ENCODE data around the gene RGS13. TPM values are rescaled to one million over a fixed set of nuclear protein-coding genes. Genes with fewer than 3 reads are reported as not detected.

Gene RGS13
- total and polyA plus RNA-seq, 10 donors = 0.09 to 13.3 (median 0.43) TPM; not detected in 1

DNA sequence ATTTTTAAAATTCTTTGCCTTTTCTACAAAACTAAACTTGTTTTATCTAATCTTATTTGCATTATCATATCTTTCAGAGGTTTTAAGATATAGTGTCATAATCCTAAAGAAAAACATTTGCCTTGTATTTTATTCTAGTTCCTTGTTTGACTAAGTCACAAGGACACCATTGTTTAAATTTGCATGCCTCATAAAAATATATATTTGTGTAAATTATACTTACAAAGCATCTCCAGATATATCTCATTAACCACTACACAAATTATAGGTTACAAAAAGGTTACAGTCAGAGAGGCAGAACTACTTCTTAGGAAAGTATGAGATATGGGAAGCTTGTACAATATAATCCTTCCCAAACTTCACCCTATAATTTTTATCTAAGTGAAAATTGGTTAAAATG is 4.2 kb upstream of the RGS13 start:
- H3K27me3 ChIP-seq (replicated peaks in 1 of 7) = peaks cover 0 to 42% (median 0%) of the 10 kb centered on the region in 7 donors
- no peak for DNase-seq
- no peaks in the 10 kb centered on the region for H3K9me3 ChIP-seq
- H3K27ac ChIP-seq = no peak overlapping the region
- intact Hi-C loops (cut with DNase I; ENCODE audit: low total_unique reads) = no loop called here
- peaks cover 0 to 5% (median 3%) of the 10 kb centered on the region in 6 donors for H3K4me1 ChIP-seq
- no peaks in the 10 kb centered on the region for H3K36me3 ChIP-seq
- no peak overlapping the region for H3K4me3 ChIP-seq
- TF ChIP-seq POLR2A (IDR thresholded peaks at IDR 0.05) = no peak
- TF ChIP-seq, protein P1, sequence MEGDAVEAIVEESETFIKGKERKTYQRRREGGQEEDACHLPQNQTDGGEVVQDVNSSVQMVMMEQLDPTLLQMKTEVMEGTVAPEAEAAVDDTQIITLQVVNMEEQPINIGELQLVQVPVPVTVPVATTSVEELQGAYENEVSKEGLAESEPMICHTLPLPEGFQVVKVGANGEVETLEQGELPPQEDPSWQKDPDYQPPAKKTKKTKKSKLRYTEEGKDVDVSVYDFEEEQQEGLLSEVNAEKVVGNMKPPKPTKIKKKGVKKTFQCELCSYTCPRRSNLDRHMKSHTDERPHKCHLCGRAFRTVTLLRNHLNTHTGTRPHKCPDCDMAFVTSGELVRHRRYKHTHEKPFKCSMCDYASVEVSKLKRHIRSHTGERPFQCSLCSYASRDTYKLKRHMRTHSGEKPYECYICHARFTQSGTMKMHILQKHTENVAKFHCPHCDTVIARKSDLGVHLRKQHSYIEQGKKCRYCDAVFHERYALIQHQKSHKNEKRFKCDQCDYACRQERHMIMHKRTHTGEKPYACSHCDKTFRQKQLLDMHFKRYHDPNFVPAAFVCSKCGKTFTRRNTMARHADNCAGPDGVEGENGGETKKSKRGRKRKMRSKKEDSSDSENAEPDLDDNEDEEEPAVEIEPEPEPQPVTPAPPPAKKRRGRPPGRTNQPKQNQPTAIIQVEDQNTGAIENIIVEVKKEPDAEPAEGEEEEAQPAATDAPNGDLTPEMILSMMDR (IDR thresholded peaks at IDR 0.05 in 8 of 11, conservative IDR thresholded peaks at IDR 0.05 in 3 of 11) = no peak

DNA sequence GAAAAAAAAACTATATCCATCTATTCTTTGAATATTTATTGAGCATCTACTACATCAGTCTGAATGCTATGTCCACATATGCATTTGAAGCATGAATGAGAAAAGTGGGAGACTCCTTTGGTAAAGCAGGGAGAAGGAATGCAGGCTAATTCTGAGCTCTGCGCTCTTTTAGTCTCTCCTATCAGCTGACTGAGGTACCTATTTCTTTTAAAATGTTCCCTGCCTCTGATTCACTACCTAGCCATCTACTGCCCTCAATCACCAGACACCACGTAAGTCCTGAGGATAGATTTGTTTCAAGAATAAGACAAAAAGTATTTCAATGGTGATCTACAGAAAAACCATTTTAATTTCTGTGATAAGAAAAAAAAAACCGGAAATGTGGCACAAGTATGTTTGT is 3.8 kb upstream of the RGS13 start:
- Histone ChIP-seq H3K4me1 (peaks cover 0 to under 1% (median 0%) of the 10 kb centered on the region in 6 donors), H3K4me3 (no peak overlapping the region), H3K27ac (no peak overlapping the region), H3K9me3 (no peaks in the 10 kb centered on the region), H3K36me3 (no peaks in the 10 kb centered on the region), H3K27me3 (replicated peaks in 1 of 7) (peaks cover 0 to 42% (median 0%) of the 10 kb centered on the region in 7 donors)
- TF ChIP-seq, protein P1 (IDR thresholded peaks at IDR 0.05 in 8 of 11, conservative IDR thresholded peaks at IDR 0.05 in 3 of 11) = no peak
- TF ChIP-seq POLR2A (IDR thresholded peaks at IDR 0.05) (no peak), POLR2AphosphoS5 (IDR thresholded peaks at IDR 0.05) (no peak)
- 60 to 92% (median 65%) methylated on average over 3 of the region's 3 CpGs for WGBS, 5 donors
- DNase-seq = no peak
- intact Hi-C loops (cut with DNase I; ENCODE audit: low total_unique reads) = no loop called here

DNA sequence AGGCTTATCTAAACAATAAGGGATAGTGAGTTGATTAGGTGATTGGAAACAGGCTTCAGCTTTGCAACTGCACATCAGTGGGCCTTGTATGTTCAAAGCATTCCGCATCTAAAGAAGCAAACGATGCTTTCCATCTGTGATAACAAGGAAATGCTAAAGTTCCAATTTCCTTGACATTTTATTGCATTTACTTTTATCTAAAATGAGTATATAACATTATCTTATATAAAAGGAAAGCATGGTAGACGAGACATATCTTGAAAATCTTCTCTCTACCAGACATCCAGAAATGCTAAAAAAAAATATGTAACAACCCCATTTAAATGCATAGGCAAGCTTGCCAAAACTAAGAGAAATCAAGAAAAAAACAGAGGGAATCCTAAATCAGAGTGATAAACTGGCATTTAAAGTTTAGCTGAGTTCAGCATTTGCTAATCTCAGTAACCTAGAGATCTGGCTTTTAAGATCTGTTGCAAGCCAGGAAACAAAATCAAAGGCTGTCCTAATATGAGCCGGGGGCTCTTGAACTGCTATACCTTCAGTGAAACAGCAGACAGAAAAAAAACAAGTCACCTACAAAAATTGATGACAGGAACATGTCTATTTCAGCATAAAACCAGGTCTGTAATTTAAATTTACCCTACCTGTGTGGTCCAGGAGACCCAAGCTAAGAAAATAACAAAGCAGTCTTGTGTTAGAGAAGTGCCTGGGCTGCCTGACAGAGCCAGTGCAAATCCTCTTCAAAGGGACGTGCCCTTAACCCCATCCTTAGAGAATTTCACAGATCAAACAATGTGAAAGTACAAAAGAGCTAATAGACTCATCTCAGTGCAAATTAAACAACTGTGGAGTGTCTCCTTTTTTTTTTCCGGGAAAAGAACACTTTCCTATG is 3.1 kb upstream of the RGS13 start:
- TF ChIP-seq POLR2AphosphoS5 (IDR thresholded peaks at IDR 0.05) (no peak), POLR2A (IDR thresholded peaks at IDR 0.05) (no peak)
- TF ChIP-seq, protein P1 (IDR thresholded peaks at IDR 0.05 in 8 of 11, conservative IDR thresholded peaks at IDR 0.05 in 3 of 11) = no peak
- no peaks in the 10 kb centered on the region for H3K4me1 ChIP-seq
- no peaks in the 10 kb centered on the region for H3K36me3 ChIP-seq
- intact Hi-C loops (cut with DNase I; ENCODE audit: low total_unique reads) = no loop called here
- DNase-seq = no peak
- no peaks in the 10 kb centered on the region for H3K9me3 ChIP-seq
- H3K27me3 ChIP-seq (replicated peaks in 1 of 7) = peaks cover 0 to 42% (median 0%) of the 10 kb centered on the region in 7 donors
- H3K4me3 ChIP-seq = no peak overlapping the region
- WGBS, 5 donors = 60 to 77% (median 74%) methylated on average over 6 of the region's 6 CpGs
- no peak overlapping the region for H3K27ac ChIP-seq

DNA sequence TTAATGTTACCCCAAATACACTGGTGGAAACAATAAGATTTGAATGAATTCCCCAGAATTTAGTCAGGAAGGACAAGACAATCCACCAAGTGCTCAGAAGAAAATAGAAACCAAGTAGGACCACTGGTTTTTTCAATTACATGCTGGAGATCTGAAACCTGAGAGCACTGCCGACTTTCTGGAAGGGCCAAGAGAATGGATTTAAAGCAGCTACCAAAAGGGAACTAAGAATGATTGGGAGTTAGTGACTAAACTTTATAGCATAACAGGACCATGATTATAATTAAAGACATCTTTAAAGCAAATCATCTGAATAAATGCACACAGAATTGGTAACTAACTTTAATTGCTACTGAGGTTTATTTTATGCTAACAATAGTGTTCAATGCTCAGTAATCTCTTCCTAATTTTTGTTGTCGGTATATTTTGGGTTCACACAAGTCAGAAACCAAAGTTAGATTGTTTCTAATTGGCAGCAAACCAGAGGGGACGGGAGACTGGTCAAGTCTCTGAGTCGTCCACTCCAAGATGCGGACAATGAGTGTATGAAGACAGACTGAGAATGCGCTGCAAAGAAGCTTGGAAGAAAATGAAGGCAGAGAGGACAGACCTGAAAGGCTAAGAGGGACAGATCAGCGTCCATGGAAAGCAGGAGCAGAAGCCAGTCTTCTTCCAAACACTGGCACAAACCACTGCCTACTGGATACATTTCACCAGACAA is 2.3 kb upstream of the RGS13 start:
- TF ChIP-seq POLR2AphosphoS5 (IDR thresholded peaks at IDR 0.05) = no peak
- Histone ChIP-seq H3K27ac (no peak overlapping the region), H3K27me3 (replicated peaks in 1 of 7) (peaks cover 0 to 34% (median 0%) of the 10 kb centered on the region in 7 donors), H3K9me3 (no peaks in the 10 kb centered on the region), H3K4me3 (no peak overlapping the region), H3K4me1 (no peaks in the 10 kb centered on the region), H3K36me3 (no peaks in the 10 kb centered on the region)
- intact Hi-C loops (cut with DNase I; ENCODE audit: low total_unique reads) = no loop called here
- 83 to 89% (median 88%) methylated on average over 7 of the region's 7 CpGs for whole genome bisulfite sequencing, 5 donors
- DNase-seq = no peak
